ENCODE data around the gene CTTNBP2. TPM values are rescaled to one million over a fixed set of nuclear protein-coding genes. Genes with fewer than 3 reads are reported as not detected.
A peak's percentile ranks its signal among the peaks of the same experiment; 100 is the strongest.

Gene CTTNBP2
- total and polyA plus RNA-seq, 8 donors, result 3.0 to 22.2 (median 19.2) TPM

DNA sequence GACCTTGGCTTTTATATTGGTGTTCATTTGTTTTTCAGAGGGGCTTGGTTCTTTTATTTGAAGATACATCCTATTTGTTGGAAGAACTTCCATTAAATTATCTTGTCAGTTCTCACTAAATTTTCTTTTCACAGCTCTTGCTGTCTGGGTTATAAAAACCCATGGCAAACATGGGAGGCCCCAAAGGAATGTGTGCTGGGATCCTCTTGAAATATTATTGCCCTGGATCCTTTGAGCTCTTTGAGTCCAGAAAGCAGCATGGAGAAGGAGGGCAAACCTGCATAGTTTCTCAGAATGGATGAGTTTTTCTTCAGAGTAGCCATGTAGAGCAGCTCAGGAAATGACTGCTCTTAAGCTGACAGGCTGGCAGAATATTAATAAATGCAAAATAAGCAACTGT lies 187.4 kb downstream of the CTTNBP2 start:
- Histone ChIP-seq H3K9me3 (no peaks in the 10 kb centered on the region), H3K27ac (no peak overlapping the region), H3K4me3 (no peak overlapping the region), H3K4me1 (no peaks in the 10 kb centered on the region), H3K27me3 (no peaks in the 10 kb centered on the region), H3K36me3 (no peaks in the 10 kb centered on the region)
- ATAC-seq (no peak), DNase-seq (no peak)
- TF ChIP-seq, protein P1, sequence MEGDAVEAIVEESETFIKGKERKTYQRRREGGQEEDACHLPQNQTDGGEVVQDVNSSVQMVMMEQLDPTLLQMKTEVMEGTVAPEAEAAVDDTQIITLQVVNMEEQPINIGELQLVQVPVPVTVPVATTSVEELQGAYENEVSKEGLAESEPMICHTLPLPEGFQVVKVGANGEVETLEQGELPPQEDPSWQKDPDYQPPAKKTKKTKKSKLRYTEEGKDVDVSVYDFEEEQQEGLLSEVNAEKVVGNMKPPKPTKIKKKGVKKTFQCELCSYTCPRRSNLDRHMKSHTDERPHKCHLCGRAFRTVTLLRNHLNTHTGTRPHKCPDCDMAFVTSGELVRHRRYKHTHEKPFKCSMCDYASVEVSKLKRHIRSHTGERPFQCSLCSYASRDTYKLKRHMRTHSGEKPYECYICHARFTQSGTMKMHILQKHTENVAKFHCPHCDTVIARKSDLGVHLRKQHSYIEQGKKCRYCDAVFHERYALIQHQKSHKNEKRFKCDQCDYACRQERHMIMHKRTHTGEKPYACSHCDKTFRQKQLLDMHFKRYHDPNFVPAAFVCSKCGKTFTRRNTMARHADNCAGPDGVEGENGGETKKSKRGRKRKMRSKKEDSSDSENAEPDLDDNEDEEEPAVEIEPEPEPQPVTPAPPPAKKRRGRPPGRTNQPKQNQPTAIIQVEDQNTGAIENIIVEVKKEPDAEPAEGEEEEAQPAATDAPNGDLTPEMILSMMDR (IDR thresholded peaks at IDR 0.05), result no peak
- intact Hi-C loops (cut with DNase I), result no loop called here

DNA sequence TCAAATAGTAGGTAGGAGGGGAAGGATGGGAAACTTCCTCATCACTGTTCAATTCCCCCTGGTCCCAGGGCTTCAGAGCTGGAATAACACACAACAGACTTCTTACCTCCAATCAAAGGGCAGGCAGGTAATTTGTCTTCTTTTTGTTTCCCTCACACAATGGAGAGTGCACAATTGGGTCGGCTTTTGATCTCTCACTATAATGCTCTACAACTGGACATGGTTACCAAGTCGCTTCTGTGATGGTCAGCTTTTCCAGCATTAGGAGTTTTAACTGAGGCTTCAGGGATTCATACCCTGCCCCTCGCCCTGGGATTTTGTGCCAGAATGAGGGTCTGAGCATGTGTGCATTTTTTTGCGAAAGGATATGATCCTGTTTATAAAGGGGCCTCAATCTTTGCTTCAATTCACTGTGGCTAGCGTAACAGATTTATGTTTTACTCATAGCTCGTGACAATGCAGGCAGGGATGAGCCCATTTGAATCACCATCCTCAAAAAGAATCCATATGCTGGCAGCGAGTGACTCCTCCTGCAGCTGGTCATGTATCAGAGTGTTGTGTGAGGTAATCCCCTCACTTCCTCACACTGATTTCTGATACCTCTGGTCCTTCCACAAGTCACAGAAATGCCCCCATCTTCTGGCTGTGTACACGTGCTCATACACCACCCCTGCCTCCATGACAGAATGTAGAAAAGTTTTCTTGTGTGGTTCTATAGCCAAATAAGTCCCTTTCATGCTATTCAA lies 189.6 kb downstream of the CTTNBP2 start:
- Histone ChIP-seq H3K36me3 (no peaks in the 10 kb centered on the region), H3K27me3 (no peaks in the 10 kb centered on the region), H3K9me3 (no peaks in the 10 kb centered on the region), H3K4me1 (no peaks in the 10 kb centered on the region), H3K27ac (no peak overlapping the region), H3K4me3 (no peak overlapping the region)
- DNase-seq, result no peak
- no peak for ATAC-seq
- intact Hi-C loops (cut with DNase I), result no loop called here
- TF ChIP-seq, protein P1 (IDR thresholded peaks at IDR 0.05), result no peak

DNA sequence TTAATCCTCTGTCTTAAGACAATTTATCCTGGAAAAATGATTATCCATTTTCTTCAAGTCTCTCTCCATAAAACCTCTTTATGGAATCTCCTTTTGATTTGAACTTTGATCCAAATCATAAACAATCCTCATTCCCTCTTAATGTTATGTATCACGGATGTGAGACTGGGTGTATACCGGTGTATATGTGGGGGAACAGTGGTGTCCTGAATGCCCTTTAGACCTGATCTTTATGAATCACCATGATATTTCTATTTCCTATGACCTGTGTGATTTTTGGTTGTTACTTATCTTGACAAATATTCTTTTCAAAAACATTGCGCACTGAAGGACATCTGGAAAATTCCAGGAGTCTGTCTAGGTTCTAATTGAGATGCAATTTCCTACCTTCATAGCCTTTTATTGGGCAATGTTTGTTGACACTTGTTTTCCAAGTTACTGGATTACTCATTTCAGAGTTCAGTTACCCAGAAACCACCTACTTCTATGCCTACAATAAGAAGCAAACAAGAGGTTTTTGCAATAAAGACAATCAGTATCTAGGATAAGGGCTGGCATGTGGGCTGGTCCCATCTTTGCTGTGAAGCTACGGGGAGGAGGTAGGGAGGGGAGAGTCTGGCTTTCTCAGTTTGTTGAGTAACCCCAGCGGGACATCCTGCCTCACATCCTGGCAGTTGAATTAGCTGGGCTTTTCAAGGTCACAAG lies 190.4 kb downstream of the CTTNBP2 start:
- Histone ChIP-seq H3K9me3 (no peaks in the 10 kb centered on the region), H3K36me3 (no peaks in the 10 kb centered on the region), H3K4me3 (no peak overlapping the region), H3K4me1 (no peaks in the 10 kb centered on the region), H3K27me3 (no peaks in the 10 kb centered on the region), H3K27ac (no peak overlapping the region)
- ATAC-seq (peak; percentile 92), DNase-seq (no peak)
- intact Hi-C loops (cut with DNase I), result no loop called here
- TF ChIP-seq, protein P1 (IDR thresholded peaks at IDR 0.05), result no peak

DNA sequence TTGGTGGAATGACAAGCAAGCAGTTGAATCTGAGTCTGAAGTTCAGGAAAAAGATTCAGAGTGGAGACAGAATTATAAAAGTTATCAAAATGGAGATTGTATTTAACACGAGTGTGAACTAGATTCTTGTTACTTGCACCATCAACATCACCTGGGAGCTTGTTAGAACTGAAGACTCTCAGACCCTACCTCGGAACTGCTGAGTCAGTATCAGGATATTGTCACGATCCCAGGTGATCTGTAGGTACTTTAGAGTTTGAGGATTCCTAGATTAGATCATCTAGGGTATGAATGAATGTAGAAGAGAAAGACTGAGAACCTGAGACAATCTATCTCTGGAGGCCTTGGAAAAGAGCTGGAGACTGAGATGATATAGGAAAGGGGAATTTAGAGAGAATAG lies 194.1 kb downstream of the CTTNBP2 start:
- Histone ChIP-seq H3K27me3 (no peaks in the 10 kb centered on the region), H3K36me3 (no peaks in the 10 kb centered on the region), H3K4me1 (peaks cover 0 to 5% of the 10 kb centered on the region in 2 donors), H3K27ac (no peak overlapping the region), H3K4me3 (no peak overlapping the region), H3K9me3 (no peaks in the 10 kb centered on the region)
- no peak for ATAC-seq
- intact Hi-C loops (cut with DNase I), result no loop called here
- TF ChIP-seq, protein P1 (IDR thresholded peaks at IDR 0.05), result no peak
- DNase-seq, result no peak
